GM19372 (cell line): Measurements from ENCODE around the gene LDLRAD3.

Experiments used
- ATAC-seq: cut with Tn5 transposase; IDR thresholded peaks from one replicate; pipeline ENCODE4 v1.9.1; 2021; ENCODE audit warnings: mild to moderate bottlenecking, low read depth, moderate library complexity; ENCODE audit not compliant: unreplicated experiment

The LDLRAD3 gene

DNA sequence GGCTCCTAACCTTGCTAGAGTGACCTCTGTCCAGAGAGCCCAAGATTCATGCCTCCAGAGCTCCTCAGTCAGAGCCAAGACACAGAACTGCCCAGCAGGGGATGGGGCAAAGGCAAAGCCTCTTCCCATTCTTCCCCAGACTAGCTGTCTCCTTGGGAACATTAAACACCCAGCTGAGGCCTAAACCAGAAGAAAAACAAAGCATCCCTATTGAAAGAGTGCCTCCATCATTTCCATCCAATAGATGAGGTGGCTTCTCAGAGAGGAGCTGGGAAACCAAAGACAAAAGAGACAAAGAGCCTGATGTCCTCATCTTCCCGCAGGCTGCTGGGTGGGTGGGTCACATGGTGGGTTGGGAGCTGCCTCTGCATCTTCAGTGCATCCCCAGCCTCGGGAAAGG, 308.0 kb downstream of the LDLRAD3 start:
- no peak for ATAC-seq

DNA sequence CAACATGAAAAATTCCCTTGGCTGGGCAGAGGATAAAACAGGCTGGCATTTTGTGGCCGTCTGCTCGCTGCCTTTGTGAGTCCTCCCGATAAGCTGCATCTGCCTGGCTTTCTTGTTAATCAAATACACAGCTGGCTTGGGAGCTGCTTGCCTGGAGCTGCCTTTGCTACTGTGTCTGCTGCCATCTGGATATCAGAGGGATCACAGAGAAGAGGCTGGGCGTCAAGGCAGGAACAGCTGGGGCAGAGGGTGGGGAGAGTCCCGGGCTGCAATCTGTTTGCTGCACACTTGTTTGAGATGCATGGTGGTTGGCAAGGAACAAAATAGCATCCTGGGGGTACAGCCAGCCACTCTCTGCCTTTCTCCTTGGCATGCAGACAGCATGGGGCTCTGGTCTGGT, 309.4 kb downstream of the LDLRAD3 start:
- ATAC-seq = no peak

DNA sequence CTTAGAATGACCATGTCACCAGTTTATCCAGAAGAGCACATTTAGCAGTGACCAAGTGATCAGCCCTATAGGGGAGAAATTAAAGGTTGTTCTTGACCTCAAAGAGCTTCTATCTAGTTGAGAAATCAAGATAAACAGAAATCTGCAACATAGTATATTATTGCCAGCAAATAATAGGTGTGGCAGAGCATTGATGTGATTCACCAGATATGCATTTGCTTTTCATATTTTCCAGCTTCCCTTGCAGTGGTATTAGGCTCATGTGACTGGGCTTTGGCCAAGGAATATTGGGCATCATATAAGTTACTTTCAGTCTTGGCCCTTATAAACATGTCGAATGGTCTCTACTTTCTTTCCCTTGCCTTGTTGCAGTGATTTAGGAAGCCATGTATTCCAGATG, 310.9 kb downstream of the LDLRAD3 start:
- no peak for ATAC-seq

DNA sequence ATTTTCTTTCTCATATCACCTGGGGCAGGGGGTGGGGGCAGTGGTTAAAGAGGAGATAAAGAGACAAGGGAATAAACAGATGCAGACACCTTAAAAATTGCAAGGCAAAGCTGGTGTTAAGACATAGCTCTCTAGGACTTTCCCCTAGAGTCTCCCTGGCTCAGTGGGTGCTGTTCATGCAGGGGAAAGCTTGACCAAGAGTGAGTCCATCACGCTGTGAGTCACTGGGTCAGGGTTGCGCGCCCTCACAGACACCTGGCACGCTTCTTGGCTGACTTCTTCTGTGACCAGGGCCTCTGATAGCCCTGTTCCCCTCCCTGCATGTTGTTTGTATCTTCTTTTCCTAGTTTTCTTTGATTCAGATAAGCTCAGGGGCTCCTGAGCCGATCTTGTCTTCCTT, 313.5 kb downstream of the LDLRAD3 start:
- no peak for ATAC-seq

DNA sequence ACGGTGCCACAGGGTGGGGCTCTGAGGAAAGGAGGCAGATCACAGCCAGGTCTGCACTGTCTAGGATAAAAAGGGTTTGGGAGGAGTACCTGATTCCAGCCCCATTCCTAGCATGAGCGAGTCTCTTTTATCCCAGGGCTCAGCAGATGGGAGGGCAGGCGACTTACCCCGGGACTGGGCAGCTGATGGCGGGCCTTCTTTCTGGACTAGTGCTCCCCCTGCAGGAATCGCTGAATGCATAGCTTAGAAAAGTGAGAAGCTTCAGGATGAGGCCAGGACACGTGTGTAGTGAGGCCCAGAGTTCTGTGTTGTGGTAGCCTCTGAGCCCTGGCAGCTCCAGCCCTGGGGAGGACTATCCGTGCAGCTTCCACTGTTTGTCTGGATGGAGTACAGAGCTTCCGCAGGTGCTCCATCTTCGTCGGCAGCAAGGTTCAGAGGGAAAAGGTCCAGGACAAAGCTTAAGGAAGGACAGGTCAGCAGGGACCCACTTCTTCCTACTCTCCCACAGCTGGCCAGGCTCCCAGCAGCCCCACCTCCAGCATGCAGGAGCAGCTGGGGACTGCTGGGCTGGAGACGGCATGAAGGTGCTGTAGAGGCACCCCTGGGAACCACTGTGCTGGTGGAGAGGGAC, 315.0 kb downstream of the LDLRAD3 start:
- no peak for ATAC-seq

DNA sequence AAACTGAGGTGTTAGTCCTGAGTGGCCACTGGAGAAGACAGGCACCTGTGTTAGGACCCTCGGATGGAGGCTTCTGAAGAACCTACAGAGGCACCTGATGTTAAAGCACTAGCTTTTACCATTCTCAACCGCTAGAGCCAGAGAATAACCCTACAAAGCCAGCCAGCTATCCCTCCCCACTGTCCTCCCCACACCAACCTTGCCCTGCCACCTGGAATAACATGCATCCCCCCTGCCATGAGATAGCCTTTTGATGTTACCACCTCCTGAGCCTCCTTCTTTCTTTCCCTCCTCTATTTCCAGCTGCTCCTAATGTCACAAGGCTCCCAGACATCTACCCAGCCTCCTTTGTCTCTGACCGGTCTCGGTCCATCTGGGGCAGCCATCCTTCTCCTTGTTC, 317.2 kb downstream of the LDLRAD3 start:
- no peak for ATAC-seq

DNA sequence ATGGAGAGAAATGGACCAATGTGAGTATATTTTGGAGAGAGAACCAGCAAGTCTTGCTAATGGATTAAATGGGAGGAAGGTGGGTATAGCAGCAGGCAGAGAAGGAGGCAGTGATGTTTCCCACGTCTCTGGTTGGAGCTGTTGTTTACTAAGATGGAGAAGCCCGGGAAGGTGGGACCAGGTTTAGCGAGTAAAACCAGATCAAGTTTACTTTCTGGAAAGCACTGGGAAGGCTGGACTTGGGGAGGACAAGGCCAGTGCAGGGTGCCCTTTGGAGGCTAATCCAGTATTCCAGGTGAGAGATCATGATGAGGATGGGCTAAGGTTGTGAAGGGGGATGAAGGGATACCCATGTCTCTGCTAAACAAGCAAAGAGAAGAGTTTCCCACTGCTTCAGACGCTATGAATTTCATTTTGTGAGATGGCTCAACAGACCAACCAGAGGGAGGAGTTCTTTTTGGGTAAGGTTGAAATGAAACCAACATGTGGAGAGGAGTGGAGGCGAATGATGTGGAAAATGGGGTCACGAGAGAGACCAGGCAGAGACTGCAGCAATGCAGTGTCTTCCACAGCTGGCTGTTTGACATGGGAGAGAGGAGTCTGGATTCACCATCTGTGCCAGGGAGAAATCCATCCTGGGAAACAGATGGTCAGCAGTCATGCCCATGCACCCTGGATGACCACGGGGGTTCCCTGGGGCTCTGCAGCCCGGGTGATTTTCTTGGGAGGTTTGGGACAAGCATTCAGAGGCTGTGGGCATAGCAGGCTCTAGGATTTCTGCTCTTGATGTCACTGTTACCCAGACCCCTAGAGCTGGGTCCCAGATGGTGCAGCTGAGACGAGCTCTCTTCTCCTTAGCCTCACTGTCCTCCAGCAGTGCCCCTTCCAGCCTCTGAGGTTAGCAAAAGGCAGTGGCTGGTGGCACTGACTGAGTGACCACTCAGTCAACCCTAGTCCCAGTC, 320.4 kb downstream of the LDLRAD3 start:
- no peak for ATAC-seq

DNA sequence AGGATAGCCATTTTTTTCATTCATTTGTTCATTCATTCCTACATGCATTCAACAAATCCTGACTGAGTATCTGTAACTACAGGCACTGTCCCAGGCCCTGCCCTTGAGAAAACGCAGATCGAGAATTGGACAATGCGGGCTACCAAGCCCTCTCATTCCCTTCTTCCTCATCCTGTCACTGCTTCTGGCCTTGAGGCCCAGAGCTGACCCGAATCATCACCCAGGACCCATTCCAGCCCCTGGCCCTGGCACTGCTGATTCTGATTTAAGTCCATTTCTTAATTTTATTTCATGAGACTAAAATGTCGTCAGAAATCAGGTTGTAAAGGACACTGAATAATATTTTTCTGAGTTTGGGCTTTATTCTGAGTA, 321.1 kb downstream of the LDLRAD3 start:
- no peak for ATAC-seq

DNA sequence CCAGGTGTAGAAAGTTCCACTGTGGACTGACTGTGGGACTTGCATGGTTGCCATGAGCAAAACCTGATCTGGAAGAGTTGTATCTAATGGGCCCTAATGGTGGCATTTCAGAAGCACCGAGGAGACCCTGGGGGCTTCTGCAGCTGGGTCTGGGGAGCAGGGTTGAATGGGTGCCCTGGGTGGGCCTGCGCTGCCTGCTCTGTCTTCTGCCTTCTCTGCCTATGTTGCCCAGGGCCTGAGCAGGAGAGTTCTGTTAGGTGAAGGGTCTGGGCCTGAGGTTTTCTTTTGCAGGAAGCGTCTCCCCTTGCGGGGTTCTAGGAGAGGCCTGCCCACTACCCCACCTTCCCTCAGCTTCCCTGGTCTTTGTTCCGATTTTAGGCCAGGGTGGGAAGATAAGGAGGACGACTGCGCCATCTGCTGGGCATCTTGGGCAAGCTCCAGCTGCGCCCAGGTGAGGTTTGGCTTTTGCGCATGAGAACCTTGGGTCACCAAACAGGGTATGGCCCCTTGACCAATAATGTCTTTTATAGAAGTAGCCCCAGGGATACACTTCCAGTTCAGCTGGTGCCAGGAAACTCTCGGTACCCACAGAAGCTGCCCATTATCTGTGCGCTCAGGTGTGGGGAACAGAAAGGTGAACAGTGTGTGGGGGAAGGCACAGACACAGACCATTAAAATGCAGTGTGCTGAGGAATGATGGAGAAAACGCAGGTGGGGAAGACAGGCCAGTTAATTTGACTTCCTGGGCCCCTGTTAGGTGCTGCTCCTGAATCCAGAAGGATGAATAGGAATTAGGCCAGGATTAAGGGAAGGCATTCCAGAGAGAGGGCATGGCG, 322.1 kb downstream of the LDLRAD3 start:
- ATAC-seq = peak; percentile 63

DNA sequence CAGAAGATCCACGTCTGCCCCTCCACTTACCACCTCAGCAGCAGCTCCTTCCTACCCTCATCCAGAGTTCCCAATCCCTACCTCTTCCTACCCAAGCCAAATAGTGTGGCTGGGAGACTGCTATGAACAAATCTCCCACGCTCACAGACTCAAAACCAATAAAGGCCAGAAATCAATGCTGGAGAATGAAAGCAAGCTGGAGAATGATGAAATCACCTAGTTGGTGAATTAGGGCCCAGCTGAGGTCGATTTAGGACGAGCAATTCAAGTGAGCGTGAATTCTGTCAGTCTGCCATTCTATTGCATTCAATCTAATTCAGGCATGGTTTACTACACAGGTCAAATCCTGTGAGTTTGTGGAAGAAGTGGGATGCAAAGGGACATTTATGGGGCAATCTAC, 322.9 kb downstream of the LDLRAD3 start:
- ATAC-seq = no peak

DNA sequence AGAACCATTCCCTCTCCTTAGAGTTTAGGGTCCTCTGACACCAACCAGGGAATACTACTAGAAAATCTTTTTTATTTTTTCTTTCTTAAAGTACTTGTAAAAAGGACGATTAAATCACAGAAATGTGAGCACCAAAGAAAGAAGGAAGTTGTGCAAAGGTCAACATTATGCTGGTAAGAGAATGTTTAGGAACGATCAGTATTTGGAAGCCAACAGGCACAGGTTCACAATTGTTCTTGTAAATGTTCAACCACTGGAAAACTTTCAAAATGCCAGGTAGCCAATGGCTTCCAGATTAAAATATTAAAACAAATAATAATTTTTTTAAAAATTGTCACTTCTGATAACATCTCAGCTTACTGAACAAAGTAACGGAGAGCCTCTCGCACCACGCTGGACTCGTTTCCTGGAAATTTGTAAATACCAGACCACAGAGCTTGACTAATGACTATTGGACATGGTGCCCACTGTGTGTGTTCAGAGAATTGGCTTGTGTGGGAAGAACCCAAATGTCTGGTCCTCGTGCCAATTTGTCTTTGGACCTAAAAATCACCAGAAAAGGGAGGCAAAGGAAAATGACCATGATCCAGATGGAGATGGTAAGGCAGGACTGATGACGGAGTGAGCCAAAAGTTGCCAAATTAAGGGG, 324.6 kb downstream of the LDLRAD3 start:
- ATAC-seq = no peak

DNA sequence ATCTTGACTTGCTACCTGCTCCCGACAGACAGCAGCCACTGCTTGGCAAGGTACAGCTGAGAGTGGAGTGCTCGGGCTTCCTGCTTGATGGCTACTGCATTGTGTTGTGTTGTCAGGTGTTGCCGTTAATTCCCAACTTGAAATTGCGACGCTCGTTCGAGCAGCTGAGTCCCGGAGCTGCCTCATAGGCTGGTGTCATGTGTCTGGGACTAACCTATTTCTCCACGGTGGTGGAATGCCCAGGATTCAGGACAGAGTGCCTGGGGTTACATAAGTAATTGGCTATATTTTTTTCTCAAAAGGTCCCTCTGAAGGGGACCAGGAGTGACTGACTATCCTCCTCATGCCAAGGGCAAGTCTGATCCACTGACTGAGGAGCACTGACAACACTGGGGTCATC, 326.8 kb downstream of the LDLRAD3 start:
- no peak for ATAC-seq

DNA sequence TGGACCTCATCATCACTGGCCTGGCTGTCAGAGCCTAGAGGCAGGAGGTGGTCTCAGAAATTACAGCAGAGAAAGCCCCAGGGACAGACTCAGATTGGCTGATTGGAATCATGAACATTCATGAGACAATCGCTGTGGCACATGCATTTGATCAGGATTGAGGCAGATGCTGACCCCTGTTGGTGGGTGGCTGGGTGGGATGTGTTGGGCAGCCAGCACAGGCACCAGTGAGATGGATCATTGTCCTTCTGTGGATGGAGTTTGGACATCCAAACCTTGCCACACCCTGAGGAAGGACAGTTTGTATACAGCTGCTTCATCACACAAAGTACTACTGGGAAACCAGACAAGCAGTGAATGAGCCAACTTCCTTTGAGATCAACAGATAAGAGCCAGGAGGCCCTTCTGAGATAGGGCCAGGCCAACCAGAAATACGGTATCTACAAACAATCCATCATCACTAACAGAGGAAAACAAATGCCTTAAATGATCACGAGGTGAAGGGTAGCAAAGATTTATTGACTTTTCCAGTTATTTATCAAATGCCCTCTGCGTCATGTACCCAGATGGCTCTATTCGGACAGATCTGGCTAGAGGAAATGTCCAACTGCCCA, 328.0 kb downstream of the LDLRAD3 start:
- no peak for ATAC-seq

DNA sequence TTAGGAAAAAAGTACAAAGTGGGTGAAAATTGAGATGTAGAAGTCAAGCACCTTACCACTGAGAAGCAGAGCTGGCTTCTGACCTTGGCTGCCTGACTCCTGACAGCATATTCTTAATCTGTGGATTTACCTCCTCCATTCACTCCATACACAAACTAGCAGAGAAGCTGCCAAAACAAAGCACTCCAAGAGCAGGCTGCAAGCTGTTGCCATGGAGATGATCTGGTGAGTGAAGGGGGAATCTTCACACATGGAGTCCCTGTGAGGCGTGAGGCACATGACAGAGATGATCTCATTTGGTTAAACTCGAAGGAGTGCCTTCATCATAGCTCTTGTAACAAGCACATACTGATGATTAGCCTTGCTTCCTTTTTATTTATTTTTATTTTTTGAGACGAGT, 329.2 kb downstream of the LDLRAD3 start:
- no peak for ATAC-seq

DNA sequence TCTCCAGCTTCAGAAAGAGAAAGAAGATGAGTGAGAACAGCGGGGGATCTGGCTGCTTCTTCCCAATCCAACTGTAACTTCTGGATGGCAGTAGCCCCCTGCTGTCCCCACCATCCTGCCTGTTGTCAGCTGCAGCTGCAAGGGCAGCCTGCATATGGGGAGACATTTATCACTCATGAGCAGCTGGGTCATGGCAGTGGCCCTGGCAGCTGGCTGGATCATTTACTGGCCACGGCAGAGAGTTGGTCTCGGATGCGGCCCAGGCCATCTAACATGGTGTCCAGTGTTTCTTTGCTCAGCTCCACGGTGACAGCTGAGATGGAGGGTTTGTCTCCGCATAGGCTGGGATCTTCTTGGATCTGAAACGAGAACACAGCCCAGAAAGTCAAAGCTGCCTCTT, 330.6 kb downstream of the LDLRAD3 start:
- no peak for ATAC-seq

DNA sequence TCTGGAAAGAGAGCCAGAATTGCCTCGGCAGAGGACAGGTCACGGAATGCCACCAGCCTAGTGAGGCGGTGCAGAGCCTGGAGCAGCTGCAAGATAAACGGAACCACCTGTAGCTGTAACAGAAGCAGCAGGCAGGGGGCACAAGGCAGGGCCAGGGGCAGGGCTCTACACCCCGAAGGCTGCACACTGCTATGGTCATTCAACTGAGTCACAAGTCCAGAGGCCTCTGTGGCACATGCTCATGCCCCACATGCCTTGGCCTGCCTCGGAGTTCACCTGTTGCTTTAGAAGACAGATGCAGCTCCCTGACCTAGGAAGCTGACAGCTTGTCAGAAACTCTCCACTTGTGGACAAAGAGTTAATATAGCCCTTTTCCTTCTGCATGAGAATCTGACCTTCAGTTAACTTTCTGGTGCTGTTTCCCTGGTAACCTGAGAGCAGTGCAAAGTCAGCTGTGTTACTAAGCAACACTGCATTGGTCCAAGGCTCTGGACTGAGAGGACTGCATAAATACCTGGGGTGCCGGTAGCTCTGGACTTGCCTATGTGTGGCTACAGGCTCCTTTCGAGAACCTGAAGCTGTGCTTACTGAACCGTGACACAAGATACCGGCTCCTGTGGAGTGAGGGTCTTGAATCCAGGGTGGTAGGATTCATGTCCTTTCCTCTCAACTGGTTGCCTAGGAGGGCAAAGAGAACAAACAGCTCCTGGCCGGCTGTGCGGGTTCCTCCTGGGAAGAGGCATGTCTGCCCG, 334.8 kb downstream of the LDLRAD3 start:
- no peak for ATAC-seq

DNA sequence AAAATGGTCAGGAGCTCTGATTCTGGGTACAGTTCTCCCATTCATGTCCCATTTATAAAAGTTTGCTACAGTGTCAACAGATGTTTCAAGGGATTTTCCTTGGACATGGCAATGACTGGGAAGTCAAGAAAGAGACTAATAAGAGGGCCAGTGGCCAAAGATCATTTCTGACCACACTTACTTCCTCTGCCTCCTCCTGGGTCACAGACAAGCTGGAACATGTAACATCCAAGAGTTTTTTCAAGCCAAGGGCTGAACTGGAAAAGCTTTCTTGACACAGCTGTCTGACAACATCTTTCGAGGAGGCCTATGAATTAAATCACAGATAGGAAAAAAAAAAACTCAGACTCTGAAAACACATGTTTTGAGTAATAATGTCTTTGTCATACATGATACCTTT, 336.7 kb downstream of the LDLRAD3 start:
- ATAC-seq = no peak
